Uterus (tissue), 4 donors: Measurements from ENCODE around the gene FKBP5. TPM values are rescaled to one million over a fixed set of nuclear protein-coding genes. Genes with fewer than 3 reads are reported as not detected.

Experiments
- DNase-seq, 2 donors: peaks; one replicate each; pipeline ENCODE4 v3.0.0-alpha.2; 2019 to 2020
- H3K27ac ChIP-seq, 2 donors: fragments of 200-600 bp; sonication (generic); 1 replicate in 1 of 2; 2 replicates in 1 of 2; pipeline ENCODE4 v1.5.1; 2016 to 2018
- H3K27me3 ChIP-seq, 2 donors: fragments of 200-600 bp; sonication (generic); one replicate each; pipeline ENCODE4 v1.5.1; 2018 to 2019; ENCODE audit warnings: control low read depth in 1 of 2
- H3K36me3 ChIP-seq, 2 donors: fragments of 200-600 bp; sonication (generic); one replicate each; pipeline ENCODE4 v1.5.1; 2019; ENCODE audit warnings: control low read depth in 1 of 2
- H3K4me1 ChIP-seq, 2 donors: fragments of 200-600 bp; sonication (generic); one replicate each; pipeline ENCODE4 v1.5.1; 2018 to 2019; ENCODE audit warnings: control low read depth in 1 of 2
- H3K4me3 ChIP-seq, 2 donors: fragments of 200-600 bp; sonication (generic); 1 replicate in 1 of 2; 2 replicates in 1 of 2; pipeline ENCODE4 v1.5.1; 2018 to 2019; ENCODE audit warnings: mild to moderate bottlenecking in 1 of 2
- H3K9me3 ChIP-seq, 2 donors: fragments of 200-600 bp; sonication (generic); one replicate each; pipeline ENCODE4 v1.5.1; 2019; ENCODE audit warnings: control low read depth in 1 of 2
- CTCF ChIP-seq, 4 experiments: fragments of 200-600 bp in 2 of 4; fragments of 450-650 bp in 2 of 4; sonication (generic) in 2 of 4; IDR thresholded peaks; one replicate each; pipeline ENCODE4 v1.5.1; 2016 to 2019; ENCODE audit warnings: antibody characterized with exemption in 4 of 4, mild to moderate bottlenecking in 2 of 4, moderate library complexity in 1 of 4
- POLR2A ChIP-seq, 2 donors: fragments of 450-650 bp; IDR thresholded peaks; one replicate each; pipeline ENCODE4 v1.6.1; 2016; ENCODE audit warnings: antibody characterized with exemption in 2 of 2, mild to moderate bottlenecking in 1 of 2, moderate library complexity in 1 of 2
- intact Hi-C: fragments of 100-400 bp; cut with DNase I; formaldehyde crosslinking; loops from one replicate; pipeline ENCODE4 v1.15.1; 2023; ENCODE audit warnings: low total_unique reads
- total RNA-seq, 4 donors: library from RNA; depleted of rRNA in 3 of 4; stranded (reverse); fragments of >200 nt in 3 of 4; gene quantifications; one replicate each; pipeline versions ENCODE4 v1.1.0 to v1.2.4, GENCODE V29; 2014 to 2023
- donor health status: DM: yes; HTN: yes; CAD: no.

FKBP5 gene
- total RNA-seq, 4 donors from 2014 or later, result 35.1 to 197 (median 84.5) TPM

- TF ChIP-seq POLR2A (IDR thresholded peaks at IDR 0.05), result no peak
- no peak for TF ChIP-seq CTCF (IDR thresholded peaks at IDR 0.05)
- no peak for DNase-seq
- intact Hi-C loops, result no loop called here
- H3K4me1 ChIP-seq, result no peaks in the 10 kb centered on the region
- H3K9me3 ChIP-seq, result no peaks in the 10 kb centered on the region
- no peak overlapping the region for H3K4me3 ChIP-seq
- no peak overlapping the region for H3K27ac ChIP-seq
- no peaks in the 10 kb centered on the region for H3K27me3 ChIP-seq
- H3K36me3 ChIP-seq, result no peaks in the 10 kb centered on the region
Measured at GRCh38 chr6:35613762-35614161, 75.0 kb downstream of the FKBP5 start.

GRCh38 chr6:35611240-35611639, 77.5 kb downstream of the FKBP5 start:
- peak overlapping the region; percentile 43 to 49 for H3K27ac ChIP-seq

GRCh38 chr6:35610830-35611229, 77.9 kb downstream of the FKBP5 start:
- DNase-seq, result no peak
- TF ChIP-seq POLR2A (IDR thresholded peaks at IDR 0.05) (no peak), CTCF (IDR thresholded peaks at IDR 0.05) (no peak)
- Histone ChIP-seq H3K27ac (peak overlapping the region; percentile 43 to 49), H3K4me3 (no peak overlapping the region), H3K4me1 (no peaks in the 10 kb centered on the region), H3K9me3 (no peaks in the 10 kb centered on the region), H3K36me3 (no peaks in the 10 kb centered on the region), H3K27me3 (no peaks in the 10 kb centered on the region)
- intact Hi-C loops, result no loop called here

More at GRCh38 chr6:35611240-35611639, 77.5 kb downstream of the FKBP5 start:
- TF ChIP-seq CTCF (IDR thresholded peaks at IDR 0.05) (no peak), POLR2A (IDR thresholded peaks at IDR 0.05) (no peak)
- DNase-seq, result no peak
- Histone ChIP-seq H3K4me3 (no peak overlapping the region), H3K4me1 (no peaks in the 10 kb centered on the region), H3K36me3 (no peaks in the 10 kb centered on the region), H3K9me3 (no peaks in the 10 kb centered on the region), H3K27me3 (no peaks in the 10 kb centered on the region)
- intact Hi-C loops, result no loop called here

GRCh38 chr6:35609588-35609987, 79.1 kb downstream of the FKBP5 start:
- no peak for DNase-seq
- no peak overlapping the region for H3K4me3 ChIP-seq
- peak overlapping the region; percentile 30 to 41 for H3K27ac ChIP-seq
- no peaks in the 10 kb centered on the region for H3K4me1 ChIP-seq
- intact Hi-C loops, result no loop called here
- no peaks in the 10 kb centered on the region for H3K9me3 ChIP-seq
- TF ChIP-seq POLR2A (IDR thresholded peaks at IDR 0.05) (no peak), CTCF (IDR thresholded peaks at IDR 0.05) (no peak)
- H3K27me3 ChIP-seq, result no peaks in the 10 kb centered on the region
- H3K36me3 ChIP-seq, result no peaks in the 10 kb centered on the region

GRCh38 chr6:35607517-35608233, 81.0 kb downstream of the FKBP5 start:
- H3K4me3 ChIP-seq, result no peak overlapping the region
- TF ChIP-seq POLR2A (IDR thresholded peaks at IDR 0.05), result no peak
- no peak for TF ChIP-seq CTCF (IDR thresholded peaks at IDR 0.05)
- no peaks in the 10 kb centered on the region for H3K36me3 ChIP-seq
- H3K4me1 ChIP-seq, result peaks cover 0 to 10% of the 10 kb centered on the region in 2 donors
- H3K9me3 ChIP-seq, result no peaks in the 10 kb centered on the region
- intact Hi-C loops, result no loop called here
- H3K27ac ChIP-seq, result peak overlapping the region; percentile 8 to 91
- H3K27me3 ChIP-seq, result no peaks in the 10 kb centered on the region
- DNase-seq, result no peak
